Measurements from ENCODE around the gene SDHB.
A peak's percentile ranks its signal among the peaks of the same experiment; 100 is the strongest.
"Not testable (repeated sequence)": the region's sequence is repeated elsewhere in the genome, so short reads cannot be mapped to it uniquely, and the experiment has no call there.

SDHB gene

DNA sequence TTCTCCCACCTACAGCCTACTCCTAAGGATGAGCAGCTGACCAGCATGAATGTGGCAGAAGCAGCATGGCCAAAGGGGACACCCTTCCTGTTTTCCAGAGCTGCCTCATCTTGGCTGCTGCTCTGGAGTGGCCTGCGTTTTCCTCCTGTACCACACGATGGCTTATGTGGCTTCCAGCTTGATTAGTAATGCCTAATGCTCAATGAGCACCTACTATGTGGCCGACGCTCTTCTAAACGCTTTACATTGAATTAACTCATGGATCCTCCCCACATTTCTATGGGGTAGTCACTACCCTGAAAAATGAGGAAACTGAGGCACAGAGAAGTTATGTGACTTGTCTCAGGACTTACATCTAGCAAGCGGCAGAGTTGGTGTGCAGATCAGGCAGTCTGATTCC is 18.0 kb upstream of the SDHB start:
- DNase-seq = no peak

GRCh38 chr1:17070163-17070525 is 16.3 kb upstream of the SDHB start:
- no peak for DNase-seq

GRCh38 chr1:17069452-17070162 is 15.8 kb upstream of the SDHB start:
- DNase-seq = no peak

- DNase-seq = no peak
These were observed 15.0 kb upstream of the SDHB start for GRCh38 chr1:17068789-17069188.

GRCh38 chr1:17067465-17068240 is 13.8 kb upstream of the SDHB start:
- DNase-seq = no peak

DNA sequence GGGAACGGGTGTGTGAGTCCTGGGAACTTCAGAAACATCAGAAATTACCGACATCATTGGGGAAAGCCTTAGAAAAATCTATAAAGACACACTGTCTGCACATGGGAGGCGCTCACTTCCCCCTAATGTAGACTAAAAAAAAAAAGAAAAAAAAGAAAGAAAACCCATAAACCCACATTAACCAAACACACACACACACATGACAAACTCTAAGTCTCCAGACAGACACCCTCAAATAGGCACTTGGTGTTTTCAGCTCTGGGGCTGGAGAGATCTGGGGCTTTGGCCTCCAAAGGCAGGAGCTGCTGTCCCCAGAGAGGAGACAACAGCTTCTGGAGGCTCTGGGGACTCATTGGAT is 13.2 kb upstream of the SDHB start:
- no peak for DNase-seq

- no peak for DNase-seq
These were observed 12.7 kb upstream of the SDHB start for GRCh38 chr1:17066361-17067068.

GRCh38 chr1:17065666-17066065 is 11.8 kb upstream of the SDHB start:
- DNase-seq = no peak

- DNase-seq = not testable (repeated sequence)
These were observed 8.9 kb upstream of the SDHB start for GRCh38 chr1:17062751-17063150.

GRCh38 chr1:17061892-17062291 is 8.1 kb upstream of the SDHB start:
- no peak for DNase-seq

DNA sequence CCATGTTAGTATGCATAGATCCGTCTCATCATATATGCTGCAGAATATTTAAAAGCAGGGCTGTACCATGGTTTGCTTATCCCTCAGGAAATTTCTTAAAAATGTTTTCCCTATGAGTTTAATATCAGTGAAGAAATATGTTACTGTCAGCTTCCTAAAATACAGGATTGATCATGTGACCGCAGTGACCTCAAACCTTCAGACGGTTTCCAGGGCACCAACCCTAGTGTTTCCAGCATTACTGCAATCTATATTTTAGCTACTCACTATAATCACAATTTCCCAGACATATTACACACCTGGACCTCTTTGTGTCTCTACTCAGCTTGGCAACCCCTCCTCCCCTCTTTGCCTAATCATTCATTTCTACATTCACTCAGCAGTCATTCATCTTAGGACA is 7.7 kb upstream of the SDHB start:
- no peak for DNase-seq

DNA sequence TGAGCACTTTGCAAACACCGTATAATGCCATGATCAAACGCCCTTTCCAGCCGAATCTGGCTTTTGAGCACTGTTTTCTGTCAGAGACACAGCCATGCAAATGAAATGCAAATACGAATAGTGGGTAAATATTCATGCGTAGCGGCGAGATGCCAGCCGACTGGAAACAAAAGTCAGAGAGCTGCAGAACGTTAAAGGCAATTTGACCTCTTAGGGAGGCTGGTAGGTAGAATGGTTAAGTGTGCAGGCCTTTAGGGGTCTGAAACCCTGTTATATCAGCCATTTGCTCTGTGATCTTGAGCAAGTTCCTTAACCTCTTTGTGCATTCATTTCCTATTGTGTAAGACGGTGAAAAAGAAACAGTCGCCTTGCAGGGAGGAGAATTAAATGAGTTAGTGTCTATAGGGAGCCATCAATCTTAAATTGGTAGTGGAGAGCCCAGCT is 6.5 kb upstream of the SDHB start:
- DNase-seq = no peak

- no peak for DNase-seq
These were observed 5.8 kb upstream of the SDHB start for GRCh38 chr1:17059391-17060305.

- no peak for DNase-seq
These were observed 2.7 kb upstream of the SDHB start for GRCh38 chr1:17056551-17056950.

DNA sequence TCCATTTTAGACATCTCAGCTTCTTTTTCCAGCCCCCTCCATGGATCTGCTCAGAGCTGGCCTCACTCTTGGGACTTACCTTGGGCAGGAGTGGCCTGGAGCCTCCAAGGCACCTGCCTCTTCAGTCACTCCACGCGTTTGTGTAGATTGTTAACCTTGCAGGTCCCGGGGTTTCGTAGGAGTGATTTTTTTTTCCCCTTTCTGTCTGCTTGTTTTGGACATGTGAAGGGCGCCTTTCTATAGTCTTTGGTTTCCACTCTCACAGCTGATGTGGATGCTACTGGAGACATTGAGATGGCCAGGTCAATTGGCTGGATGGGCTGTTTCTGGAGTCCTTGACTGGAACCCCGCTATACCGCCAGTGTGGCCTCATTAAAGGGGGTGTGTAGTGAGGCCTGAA is 2.0 kb upstream of the SDHB start:
- DNase-seq = no peak

DNA sequence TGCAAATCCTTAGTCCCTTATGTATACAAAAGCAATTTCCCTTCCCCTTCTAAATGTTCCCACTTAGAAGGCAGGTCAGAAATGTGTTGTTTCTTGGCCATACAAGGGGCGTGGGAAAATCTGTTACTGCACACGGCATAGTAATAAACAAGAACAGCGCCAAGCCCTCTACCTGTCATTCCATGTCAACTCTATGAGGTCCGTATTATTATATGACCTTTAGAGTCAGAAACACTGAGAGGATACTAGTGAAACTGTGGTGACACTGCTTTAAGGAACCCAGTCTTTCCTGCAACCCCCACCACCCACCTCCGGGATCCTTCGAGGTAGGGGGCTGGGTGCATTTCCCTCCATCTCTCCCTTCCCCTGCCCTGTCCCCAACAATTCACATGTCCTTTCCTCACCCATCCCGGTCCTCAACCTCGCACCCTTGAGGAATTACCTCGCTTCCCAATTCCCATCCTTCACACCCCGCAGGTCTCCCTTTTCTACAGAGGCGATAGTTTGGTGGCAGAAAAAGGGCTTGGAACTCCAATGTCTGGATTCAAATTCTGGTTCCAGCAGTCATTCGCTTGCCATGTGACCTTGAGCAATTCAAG is 647 bp downstream of the SDHB start:
- DNase-seq = no peak

GRCh38 chr1:17052641-17053040 is 1.2 kb downstream of the SDHB start:
- no peak for DNase-seq

DNA sequence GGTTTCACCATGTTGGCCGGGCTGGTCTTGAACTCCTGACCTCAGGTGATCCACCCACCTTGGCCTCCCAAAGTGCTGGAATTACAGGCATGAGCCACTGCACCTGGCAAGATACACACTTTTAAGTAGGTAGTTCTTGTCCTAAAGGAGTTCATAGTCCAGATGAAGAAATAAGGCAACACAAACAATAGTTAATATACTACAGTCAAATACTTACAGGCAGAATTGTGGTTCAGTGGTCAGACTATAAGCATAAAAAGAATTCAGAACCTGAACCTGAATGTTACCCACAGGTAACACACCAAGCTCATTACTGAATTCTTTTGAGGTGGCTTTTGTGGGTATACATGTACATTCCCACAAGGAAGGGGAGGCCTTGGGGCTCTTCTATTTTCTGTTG is 1.8 kb downstream of the SDHB start:
- no peak for DNase-seq

DNA sequence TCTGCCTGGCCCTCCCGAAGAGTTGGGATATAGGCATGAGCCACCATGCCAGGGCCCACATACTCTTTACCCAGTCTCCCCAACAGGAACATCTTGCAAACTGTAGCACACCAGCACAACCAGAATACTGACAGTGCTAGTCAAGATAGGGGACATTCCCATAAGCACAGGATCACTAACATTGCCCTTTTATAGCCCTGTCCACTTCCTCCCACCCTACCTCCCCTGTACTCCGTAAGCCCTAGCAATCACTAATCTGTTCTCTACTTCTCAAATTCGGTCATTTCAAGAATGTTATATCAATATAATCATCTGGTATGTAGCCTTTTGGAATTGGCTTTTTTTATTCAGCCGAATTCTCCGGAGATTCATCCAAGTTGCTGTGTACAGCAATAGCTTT is 5.9 kb downstream of the SDHB start:
- no peak for DNase-seq

DNA sequence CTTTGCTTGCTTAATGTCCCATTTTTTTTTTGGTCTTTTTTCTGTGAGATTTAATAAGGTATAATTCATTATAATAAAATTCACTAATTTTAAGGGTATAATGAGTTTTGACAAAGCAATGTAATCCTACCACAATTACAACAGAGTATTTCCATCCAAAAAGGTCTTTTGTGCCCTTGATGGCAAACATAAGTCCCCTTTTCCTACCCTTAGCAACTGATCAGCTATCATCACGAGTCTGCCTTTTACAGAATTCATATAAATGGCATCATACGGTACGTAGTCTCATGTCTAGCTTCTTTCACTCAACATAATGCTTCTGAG is 7.5 kb downstream of the SDHB start:
- no peak for DNase-seq

- DNase-seq = peak; percentile 7
These were observed 8.0 kb downstream of the SDHB start for GRCh38 chr1:17045634-17046333.

DNA sequence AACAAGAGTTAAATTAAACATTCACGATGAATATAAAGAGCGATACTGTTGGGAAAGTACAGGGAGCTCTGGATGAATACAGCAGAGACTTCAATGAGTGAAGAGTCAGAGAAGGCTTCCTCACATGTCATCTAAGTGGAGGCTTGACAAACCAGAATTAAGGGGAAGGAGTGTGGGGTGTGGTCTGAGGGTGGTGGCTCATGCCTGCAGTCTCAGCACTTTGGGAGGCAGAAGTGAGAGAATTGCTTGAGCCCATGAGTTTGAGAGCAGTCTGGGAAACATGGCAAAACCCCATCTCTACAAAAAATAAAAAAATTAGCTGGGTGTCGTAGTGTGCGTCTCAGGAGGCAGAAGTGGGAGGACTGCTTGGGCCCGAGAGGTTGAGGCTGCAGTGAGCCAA is 8.7 kb downstream of the SDHB start:
- no peak for DNase-seq

Measured in NCI-H187 treated with DMSO at 0.1 percent for 48 hours (cell line).